ENCODE results near the gene MDFI. TPM values are rescaled to one million over a fixed set of nuclear protein-coding genes. Genes with fewer than 3 reads are reported as not detected.

The MDFI gene
- total RNA-seq, 1 donor from 2014 or later, result 61.2 TPM

DNA sequence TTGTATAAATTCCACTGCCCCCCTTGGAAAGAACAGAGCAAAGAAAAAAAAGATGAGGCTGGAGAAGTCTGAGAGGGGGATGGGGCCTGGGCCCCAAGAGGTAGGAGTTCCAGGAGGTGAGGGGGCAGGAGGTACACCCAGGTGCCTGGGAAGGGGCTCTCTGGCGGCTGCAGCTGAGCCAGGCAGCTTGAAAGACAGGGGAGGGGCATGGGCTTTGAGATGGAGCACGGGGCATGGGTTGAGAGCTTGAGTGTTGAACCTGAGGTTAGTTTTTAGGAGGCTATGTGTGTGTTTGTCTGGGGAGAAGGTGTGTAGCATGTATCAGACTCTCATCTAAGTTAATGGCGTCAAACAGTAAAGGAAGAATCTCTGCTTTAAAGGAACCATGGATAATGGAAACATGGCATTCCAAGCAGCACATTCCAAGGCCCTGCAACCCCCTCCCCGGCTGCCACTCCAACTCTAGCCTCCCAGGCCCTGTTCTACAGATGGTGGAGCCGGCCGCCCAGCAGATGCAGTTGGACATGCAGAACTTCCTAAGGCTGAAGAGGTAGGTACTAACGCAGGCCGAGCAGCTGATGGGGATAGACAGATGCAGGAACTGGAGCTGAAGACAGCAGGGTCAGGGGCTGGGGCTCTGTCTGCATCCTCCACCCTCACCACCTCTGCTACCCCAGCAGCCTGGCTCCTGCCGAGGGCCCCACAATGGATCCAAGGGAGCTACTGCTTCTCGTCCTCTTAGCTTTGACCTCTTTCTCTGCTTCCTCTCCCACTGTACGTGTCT, 42.1 kb downstream of the MDFI start:
- DNase-seq (ENCODE audit: low read depth), result no peak
- no peak overlapping the region for H3K4me3 ChIP-seq (ENCODE audit: low read depth, low read length)
- TF ChIP-seq, protein P1, sequence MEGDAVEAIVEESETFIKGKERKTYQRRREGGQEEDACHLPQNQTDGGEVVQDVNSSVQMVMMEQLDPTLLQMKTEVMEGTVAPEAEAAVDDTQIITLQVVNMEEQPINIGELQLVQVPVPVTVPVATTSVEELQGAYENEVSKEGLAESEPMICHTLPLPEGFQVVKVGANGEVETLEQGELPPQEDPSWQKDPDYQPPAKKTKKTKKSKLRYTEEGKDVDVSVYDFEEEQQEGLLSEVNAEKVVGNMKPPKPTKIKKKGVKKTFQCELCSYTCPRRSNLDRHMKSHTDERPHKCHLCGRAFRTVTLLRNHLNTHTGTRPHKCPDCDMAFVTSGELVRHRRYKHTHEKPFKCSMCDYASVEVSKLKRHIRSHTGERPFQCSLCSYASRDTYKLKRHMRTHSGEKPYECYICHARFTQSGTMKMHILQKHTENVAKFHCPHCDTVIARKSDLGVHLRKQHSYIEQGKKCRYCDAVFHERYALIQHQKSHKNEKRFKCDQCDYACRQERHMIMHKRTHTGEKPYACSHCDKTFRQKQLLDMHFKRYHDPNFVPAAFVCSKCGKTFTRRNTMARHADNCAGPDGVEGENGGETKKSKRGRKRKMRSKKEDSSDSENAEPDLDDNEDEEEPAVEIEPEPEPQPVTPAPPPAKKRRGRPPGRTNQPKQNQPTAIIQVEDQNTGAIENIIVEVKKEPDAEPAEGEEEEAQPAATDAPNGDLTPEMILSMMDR (conservative IDR thresholded peaks at IDR 0.05; ENCODE audit: low read depth, low read length), result no peak

- TF ChIP-seq, protein P1 (conservative IDR thresholded peaks at IDR 0.05; ENCODE audit: low read depth, low read length), result peak; percentile 95
- no peak overlapping the region for H3K4me3 ChIP-seq (ENCODE audit: low read depth, low read length)
- DNase-seq (ENCODE audit: low read depth), result peak; percentile 26
Observed at GRCh38 chr6:41682056-41682477, 43.8 kb downstream of the MDFI start.

DNA sequence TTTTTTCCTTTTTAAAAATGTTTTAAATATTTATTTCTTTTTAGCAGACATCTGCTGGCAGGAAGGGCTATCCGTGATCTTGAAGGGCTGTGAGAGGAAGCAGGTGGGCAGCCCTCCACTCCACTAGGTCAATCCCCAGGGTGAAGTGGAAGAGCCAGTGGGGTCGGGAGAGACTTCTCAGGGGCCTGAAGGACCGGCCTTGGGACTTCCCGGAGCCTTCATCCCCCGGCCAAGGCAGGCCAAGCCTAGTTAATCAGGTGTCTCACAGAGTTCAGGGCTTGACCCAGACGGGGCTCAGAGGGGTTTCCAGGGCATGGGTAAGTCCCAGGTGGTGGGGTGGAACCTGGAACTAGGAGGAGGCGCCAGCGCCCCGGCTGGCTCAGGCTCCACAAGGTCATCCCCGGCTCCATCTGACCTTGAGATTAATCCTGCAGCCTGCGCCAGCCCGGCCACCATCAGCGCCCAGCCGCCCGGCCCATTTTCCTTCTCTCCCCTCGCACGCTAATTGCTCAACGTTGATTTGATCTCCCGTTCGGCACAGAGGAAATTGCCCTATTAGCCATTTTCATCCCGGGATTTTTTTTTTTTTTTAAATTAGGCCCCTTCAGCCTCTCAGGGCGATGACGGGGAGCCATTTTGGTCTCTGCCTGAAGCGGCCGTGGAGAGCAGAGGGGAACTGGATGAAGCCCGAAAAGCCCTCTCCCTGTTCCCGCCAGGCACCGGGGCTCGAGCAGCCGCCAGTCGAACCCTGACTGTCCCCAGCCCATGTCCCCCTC, 44.4 kb downstream of the MDFI start:
- TF ChIP-seq, protein P1 (conservative IDR thresholded peaks at IDR 0.05; ENCODE audit: low read depth, low read length), result no peak
- peak overlapping the region; percentile 45 for H3K4me3 ChIP-seq (ENCODE audit: low read depth, low read length)
- DNase-seq (ENCODE audit: low read depth), result no peak

- DNase-seq (ENCODE audit: low read depth), result no peak
- H3K4me3 ChIP-seq (ENCODE audit: low read depth, low read length), result peak overlapping the region; percentile 45
- TF ChIP-seq, protein P1 (conservative IDR thresholded peaks at IDR 0.05; ENCODE audit: low read depth, low read length), result no peak
Observed at GRCh38 chr6:41683273-41683522, 44.9 kb downstream of the MDFI start.

DNA sequence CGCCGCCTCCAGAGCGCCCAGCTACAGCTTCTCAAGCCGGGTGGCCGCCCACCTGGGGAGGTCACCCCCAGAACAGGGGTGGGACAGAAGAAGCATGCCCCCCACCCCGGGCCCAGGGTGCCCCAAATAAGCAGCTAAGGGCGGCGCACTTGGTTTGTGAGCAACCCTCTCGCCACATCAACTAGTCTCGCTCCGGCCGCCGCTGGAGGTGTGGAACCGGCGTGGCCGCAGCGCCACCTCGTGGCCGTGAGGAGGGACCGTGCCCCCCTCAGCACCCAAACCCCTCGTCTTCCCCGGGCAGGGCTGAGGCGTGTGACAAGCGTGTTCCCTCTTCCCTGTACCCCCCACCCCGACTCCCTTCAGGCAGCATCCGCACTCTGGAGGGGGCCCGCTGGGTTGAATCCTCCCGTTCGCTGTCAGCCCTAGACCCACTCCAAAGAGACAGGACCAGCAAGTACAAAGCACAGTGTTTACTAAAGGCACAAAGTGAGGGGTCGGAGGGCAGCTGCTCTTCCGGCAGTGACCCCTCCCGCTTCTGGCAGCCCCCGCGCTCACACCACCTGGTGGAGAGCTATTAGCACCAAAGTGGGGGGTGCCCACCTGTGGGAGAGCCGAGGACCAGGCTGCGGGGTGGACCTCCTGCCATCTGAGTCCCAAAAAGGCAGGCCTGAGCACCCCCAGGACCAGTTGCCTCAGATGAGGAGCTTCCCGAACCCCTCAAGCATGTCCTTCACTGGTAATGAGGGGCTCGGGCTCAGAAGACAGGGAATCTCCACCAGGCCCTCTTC, 45.4 kb downstream of the MDFI start:
- peak overlapping the region; percentile 45 for H3K4me3 ChIP-seq (ENCODE audit: low read depth, low read length)
- DNase-seq (ENCODE audit: low read depth), result no peak
- TF ChIP-seq, protein P1 (conservative IDR thresholded peaks at IDR 0.05; ENCODE audit: low read depth, low read length), result peak; percentile 80

- no peak for DNase-seq (ENCODE audit: low read depth)
- TF ChIP-seq, protein P1 (conservative IDR thresholded peaks at IDR 0.05; ENCODE audit: low read depth, low read length), result no peak
- H3K4me3 ChIP-seq (ENCODE audit: low read depth, low read length), result no peak overlapping the region
Observed at GRCh38 chr6:41684311-41685180, 46.3 kb downstream of the MDFI start.
